Left kidney (tissue), 2 donors: ENCODE results near the gene MR1. TPM values are rescaled to one million over a fixed set of nuclear protein-coding genes. Genes with fewer than 3 reads are reported as not detected.

ENCODE experiments used
- DNase-seq: peaks from one replicate; pipeline ENCODE4 v3.0.0-alpha.2; 2013
- polyA plus RNA-seq: library from polyadenylated mRNA; unstranded; fragments of 120-200 nt; gene quantifications from one replicate; pipeline ENCODE4 v1.2.1, GENCODE V29; 2013; ENCODE audit not compliant: insufficient read length

The MR1 gene
- polyA plus RNA-seq, 1 donor = 3.6 TPM

DNA sequence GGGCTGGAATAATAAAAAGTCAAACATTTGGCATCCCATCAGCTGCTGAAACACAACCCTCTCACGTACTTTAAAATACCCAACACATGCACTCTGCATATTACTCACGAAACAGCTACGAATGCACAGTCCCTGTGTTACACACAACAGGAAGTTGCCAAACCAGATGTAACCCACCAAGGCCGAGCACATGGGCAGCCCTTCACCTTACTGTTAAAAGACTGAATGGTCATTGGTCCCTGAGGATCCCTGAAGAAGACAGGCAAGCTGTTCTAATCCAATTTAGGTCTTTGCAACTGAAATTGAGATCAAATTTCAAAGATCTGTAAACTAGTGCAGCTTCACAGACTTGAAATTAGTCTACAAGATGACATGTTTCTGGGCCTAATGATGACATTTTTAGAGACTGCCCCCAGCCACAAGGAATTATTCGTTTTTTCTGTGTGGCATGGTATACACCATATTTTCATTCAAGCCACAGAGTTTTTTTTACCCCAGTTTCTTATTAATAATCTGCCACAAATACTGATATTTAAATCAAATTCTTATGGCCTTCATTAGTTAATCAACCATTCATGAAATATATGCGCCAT, 29.1 kb downstream of the MR1 start:
- no peak for DNase-seq

DNA sequence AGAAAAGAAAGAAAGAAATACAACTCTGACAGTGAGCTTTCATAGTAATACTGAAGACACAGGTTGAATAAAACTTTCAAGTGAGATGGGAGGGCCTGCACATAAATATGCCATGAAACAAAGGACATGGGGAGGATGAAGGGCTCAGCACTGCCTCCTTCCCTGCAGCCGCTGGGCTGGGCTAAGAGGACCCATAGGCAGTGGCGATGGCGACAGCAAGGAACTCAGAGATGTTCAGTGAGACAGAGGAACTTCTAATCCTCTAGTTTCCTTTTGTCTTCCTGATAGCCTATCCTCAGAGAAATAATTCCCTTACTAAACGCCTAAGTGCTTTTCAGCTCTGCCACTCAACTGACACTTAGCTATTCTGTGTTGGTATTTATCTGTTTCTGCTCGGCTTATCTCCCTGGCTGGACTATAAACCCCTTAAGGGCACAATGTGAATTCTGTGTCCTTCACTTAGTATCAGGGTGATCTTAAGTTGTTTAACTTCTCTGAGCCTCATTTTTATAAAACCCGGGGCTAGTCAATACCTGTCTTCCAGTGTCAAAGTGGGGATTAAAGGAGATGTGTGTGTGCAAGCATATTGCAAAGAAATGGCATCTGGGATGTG, 30.3 kb downstream of the MR1 start:
- no peak for DNase-seq

DNA sequence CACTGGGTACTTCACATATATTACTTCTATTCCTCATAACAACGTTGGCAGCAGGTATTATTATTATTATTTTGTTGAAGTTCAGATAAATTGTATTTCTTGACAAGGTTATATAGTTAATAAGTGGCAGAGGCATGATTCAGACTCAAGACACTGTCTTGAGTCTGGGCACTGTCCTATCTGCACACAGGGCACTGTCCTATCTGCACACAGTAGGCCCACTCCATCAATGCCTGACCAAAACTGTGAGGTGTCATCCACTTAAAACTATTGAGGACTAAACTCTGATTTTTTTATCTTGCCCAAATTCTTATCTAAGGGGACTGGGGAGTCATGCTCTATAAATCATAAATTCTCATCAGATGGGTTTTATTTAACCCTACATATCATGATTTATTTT, 30.9 kb downstream of the MR1 start:
- DNase-seq = no peak

DNA sequence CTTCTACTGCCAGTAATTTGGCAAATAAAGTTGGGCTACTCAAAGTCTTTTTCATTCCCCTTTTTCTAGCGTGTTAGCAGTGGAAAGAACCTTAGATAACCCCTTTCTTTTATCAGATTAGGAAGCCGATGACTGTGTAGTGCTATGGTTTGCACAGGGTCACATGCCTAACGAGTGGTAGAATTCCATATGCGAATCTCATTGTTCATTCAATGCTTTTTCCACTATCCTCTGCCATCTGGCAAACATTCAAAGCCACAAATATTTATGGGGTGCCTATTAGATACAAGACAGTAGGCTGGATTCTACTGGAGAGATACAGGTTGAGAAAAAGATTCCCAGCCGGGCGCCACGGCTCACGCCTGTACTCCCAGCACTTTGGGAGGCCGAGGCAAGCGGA, 39.9 kb downstream of the MR1 start:
- DNase-seq = no peak

DNA sequence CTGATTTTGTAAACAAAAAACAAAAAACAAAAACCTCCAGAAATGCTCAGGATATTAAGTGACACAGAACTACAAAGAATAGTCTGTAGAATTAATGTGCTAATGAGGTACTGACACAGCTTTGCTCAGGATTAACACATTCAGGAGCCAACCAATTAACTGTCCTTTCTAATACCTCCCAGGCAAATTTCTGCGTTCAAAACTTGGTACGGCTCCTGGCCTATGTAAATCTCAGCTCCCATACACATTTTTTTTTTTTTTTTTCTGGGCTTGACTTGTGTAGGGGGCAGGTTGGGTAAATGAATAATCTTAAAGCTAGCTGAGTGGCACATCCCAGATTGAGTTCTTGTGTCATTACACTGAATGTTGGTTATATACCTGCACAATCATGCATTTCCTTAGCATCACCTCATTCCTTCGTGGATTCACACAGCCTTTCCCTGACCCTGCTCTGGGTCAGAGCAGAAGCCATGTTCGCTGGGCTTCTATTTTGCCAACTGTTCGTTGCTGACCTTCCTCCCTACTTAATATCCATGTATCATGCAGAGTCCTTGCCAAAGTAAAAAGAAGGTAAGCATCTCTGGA, 42.1 kb downstream of the MR1 start:
- no peak for DNase-seq

DNA sequence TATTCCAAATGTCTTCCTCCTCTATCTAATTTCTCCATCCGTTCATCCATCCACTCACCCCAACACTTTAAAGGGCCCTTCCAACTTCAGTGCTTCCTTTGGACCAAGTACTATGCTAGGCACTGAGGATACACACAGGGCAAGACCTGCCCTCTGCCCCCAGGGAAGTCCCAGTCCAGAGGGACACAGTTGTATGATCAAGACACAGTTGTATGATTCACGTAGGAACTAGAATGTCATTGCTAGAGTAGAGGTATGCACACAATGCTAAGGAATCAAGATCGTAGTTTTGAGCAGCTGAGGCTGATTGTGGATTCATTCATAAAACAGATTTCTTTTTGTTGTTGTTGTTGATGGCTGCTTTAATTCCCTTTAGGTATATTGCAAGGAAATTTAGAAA, 43.1 kb downstream of the MR1 start:
- DNase-seq = no peak

DNA sequence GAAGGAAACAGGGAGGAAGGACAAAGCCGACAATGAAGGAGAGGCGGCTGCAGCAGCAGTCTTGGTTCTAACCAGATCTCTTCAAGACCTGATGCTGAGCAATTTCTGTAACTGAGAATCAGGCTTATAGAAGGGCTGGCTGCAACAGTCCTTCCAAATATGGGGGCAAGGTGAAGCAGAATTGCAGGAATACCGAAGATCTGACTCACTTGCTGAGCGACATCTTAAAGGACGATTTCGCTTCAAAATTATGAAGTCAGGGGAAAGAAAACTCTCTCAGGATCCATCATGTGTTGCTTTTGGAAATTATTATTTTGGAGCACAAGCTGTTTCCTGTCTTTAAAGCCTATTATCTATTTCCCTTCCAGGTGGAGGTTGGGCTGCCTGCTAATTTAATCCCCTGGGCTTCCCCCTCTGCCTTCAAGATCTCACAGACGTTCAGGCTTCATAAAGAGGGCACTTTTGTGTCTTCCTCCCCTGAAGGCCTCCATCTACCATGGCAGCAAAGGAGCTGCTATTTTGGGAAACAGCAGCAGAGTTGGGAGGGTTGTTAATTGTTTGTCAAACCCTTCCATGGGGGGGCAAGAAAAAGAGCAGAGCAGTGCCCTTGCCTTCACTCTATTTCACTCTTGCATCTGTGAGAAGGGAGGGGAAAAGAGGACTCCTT, 43.9 kb downstream of the MR1 start:
- DNase-seq = no peak

DNA sequence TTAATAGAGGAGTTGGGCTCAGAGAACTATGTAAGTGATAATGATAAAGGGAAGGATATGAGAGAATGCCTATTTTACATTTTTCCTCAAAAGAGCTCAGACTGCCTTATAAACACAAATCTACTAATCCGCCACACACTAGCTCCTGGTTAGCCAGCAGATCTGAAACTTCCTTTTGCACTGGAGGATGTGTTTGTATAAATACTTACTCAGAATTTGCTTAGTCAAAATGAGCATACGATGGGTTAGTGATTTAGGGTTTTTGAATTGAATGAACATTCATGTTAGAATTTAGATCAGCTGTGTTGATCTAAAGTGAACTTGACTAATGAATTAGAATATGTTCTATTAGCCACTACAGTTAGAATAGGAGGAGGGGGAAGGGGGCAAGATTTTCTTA, 45.6 kb downstream of the MR1 start:
- DNase-seq = no peak

DNA sequence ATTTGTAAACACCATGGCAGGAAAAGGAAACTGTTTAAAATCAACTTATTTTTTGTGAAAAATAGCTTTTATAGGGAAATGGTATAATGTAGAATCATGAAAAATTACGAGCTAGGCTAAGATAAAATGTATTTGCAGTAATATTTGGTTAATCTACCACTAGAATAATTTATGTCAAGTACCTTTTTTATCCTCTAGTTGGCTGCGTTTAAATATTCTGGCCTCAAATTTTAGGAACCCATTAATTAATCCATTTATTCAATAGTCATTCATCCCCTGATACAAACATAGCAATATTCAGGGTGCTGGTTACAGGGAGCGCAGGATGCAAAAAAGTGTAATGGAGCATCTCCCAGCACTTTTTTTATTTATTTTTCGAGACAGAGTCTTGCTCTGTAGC, 46.1 kb downstream of the MR1 start:
- DNase-seq = no peak

DNA sequence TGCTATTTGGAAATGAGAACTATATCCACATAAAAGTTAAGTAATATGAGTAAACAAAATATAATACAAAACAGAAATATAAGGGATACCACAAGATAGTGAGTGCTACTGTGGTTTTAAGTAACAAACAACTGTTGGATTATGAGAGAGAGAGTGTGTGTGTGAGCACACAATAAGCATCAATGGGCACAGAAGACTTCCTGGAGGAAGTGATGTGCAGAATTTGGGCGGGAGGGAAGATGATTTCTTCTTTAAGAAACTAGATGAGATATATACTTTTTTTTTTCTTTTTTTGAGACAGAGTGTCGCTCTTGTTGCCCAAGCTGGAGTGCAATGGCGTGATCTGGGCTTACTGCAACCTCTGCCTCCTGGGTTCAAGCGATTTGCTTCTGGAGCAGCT, 46.8 kb downstream of the MR1 start:
- DNase-seq = no peak

DNA sequence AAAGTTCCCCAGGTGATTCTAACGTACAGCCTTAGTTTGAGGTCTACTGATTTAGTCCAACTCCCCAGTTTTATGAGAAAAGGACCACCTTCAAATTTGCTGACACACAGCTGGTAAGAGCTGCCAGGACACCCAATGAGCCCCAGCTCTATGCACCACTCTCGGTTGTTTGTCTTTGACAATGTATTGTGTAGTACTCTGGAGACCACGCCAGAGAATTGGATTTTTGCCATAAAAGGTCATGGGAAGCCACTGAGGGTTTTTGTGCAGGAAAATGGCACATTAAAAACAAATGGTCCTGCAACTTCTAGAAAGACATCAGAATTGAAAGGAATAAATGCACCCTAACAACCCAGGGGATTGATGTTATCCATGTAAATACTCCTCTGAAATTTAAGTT, 47.6 kb downstream of the MR1 start:
- no peak for DNase-seq

DNA sequence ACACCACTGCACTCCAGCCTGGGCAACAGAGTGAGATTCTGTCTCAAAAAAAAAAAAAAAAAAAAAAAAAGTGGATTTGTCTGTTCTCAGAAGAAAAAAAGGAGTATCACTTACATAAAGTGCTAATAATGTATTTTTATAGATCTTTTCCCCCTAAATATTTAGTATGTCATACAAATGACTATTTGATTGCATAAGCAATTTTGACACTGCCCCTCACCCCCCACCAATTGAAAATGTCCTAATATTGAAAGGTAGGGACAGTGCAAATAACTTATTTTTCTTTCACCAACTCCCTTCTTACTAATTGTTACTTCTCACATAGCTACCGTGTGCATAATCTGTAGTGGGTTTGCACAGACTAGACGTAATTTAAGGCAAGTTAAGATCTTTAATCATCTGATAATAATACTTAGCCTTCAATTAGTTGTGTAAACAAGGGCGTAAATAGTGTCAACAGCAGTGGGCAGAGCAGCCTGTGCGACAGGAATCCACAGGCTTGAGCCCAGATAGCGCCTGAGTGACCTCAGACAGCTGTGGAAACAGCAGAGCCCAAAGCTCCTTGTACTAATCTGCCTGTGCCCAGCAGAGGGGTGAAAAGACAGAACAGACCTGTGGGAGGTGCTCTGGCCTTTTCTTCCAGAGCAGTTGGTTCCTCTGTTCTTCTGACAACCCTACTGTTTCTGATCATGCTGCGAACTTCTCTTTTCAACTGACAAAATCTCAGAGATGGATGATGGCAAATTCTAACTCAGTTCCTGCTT, 50.2 kb downstream of the MR1 start:
- no peak for DNase-seq

DNA sequence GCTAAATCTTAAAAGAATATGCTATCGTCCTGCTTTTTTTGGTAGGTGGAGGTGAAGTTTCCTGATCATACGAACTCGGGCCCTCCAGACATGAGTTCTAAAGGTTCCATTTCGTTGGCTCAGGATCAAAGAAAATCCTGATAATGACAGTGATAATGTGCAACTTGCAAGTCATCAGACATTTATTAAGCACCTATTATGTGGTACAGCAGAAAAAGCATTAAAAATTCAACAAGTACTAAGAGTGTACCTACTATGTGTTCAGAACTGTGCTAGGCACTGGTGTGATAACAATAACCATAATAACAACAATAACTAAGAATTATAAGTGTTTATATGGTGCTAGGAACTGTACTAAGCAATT, 50.8 kb downstream of the MR1 start:
- no peak for DNase-seq

DNA sequence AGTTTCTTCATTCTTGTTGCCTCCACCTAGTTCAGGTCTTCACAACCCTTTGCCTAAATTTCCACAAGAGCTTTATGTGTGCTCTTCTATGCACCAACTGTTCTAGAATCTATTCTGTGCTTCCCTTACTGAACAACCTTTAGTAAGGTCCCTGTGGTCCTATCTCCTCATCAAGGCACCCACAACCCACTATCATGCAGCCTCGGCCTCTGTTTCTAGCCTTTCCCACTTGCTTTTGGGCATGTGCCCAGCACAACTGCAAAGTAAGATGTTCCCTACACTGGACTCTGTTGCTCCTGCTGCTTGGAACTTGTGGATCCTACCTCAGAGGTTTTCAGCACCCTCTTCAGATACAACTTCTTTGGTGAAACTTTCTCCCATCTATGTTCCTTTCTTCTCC, 52.3 kb downstream of the MR1 start:
- DNase-seq = no peak

DNA sequence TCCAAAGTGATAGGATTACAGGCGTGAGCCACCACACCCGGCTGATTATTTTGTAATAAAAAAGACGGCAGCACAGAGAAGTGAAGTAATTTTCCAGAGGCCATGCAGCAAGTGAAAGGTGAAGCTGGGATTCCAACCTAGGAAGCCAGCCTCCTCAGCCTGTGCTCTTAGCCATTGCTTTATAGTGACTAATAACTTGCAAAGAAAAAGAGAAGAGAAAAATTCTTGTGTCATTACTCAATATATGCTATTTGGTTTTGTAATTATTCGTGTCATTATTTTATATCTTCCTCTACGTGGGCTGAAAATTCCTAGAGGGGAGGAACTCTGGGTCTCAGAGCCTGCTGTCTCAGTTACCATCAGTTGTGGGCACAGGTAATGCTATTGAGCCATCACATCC, 53.1 kb downstream of the MR1 start:
- DNase-seq = no peak

DNA sequence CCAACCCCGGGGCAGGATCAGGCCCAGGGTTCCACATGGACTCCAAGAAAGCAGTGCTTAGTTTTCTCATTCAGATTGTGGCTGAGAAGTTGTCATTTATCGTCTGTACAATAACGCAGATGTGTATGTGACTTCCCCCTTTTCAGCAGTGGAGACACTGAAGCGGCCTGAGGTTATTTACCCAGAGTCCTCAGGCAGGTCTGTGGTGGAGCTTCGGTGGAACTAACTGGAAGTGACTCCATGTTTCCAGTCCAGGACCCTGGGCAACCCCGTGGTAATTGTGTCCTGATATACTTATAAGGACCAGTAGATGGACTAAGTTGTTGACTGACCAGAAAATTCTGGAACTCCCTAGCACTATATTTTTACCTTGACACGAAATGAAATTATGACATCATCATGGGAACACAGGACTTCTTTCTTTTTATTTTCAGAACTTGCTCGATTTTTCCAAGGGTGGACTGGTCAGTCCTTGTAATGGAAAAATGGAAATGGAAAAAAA, 53.7 kb downstream of the MR1 start:
- DNase-seq = no peak

DNA sequence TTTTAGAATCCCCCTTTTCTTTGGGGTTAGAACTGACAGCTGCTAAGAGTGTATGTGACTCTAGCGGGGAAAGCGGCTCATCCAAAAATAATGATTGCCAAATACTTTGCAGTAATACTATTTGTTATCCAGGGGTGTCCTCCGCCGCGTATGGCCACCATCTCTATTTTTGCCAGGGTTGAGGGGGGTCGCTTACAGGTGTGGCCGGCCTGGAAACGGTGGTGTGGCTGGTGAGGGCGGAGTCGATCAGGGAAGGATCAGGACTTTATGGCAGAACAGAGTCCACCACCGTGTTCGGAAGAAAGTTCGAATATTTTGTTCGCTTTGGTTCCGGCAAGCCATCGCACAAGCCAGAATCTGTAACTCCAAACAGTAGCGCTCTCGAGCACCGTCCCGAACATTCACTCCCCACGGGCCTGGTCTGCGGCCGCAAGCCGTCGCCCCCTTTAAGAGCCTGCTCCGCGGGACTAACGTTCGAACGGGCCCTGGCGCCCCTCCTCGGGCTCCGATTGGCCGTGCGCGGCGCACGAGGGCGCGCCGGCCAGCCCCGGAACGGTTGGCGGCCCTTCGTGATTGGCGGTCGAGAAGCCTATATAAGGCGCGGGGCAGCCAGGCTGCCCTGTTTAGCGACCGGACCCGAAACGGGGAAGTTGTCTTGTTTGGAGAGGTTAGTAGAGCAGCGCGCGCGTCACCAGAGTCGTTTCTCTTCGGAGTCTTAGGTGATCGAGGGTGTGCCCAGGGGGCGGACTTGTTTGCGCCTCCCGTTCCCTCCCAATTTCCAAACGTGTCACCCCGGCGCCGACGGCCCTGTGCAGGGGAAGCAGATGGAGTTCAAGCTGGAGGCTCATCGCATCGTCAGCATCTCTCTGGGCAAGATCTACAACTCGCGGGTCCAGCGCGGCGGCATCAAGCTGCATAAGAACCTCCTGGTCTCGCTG, 54.6 kb downstream of the MR1 start, which contains the start of gene IER5:
IER5 (plus strand) TSS at position 622 of the 938 bp plus-strand sequence; CDS start at position 825, 203 bp downstream.
- peak; percentile 96 for DNase-seq

DNA sequence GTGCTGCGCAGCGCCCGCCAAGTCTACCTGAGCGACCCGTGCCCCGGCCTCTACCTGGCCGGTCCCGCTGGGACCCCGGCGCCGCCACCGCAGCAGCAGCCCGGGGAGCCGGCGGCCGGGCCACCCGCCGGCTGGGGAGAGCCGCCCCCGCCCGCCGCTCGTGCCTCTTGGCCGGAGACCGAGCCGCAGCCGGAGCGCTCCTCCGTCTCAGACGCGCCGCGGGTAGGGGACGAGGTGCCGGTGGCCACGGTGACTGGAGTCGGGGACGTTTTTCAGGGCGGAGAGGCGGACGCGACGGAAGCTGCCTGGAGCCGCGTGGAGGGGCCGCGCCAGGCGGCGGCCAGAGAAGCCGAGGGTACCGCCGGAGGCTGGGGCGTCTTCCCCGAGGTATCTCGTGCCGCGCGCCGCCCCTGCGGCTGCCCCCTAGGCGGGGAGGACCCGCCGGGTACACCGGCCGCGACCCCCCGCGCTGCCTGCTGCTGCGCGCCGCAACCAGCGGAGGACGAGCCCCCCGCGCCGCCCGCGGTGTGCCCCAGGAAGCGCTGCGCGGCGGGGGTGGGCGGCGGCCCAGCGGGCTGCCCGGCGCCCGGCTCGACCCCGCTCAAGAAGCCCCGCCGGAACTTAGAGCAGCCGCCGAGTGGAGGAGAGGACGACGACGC, 55.4 kb downstream of the MR1 start:
- no peak for DNase-seq

DNA sequence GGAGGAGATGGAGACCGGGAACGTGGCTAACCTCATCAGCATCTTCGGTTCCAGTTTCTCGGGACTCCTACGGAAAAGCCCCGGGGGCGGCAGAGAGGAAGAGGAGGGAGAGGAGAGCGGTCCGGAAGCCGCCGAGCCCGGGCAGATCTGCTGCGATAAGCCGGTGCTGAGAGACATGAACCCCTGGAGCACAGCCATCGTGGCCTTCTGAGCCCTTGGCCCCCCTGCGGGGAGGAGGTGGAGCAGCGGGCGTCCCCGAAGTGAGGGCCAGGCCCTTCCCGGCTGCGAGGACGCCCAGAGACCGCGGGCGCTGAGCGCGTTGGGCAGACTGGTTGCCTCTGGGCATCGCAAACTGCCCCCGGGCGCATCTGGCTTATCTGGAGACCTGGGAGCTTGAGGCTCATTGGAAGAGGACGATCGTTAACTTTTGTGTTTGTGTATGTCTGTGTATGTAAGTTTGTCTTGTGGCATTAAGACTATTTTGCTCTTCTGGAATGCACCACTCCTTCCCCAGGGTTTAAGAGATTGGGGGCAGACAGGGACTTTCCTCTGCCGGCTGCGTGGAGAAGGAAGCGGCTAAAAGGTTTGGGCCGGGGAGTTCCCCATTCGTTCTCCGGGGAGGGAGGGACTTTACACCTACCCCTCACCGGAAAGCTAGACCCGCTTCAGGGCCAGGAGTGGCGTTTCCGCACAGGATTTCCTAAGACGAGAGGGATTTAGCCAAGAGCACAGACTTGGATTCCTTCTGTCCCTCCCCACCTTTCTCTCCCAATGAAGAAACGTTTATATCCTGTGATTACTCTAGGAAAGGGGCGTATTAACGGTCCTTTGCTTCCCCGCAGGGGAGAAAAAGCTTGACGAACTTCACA, 56.1 kb downstream of the MR1 start:
- peak; percentile 48 for DNase-seq

DNA sequence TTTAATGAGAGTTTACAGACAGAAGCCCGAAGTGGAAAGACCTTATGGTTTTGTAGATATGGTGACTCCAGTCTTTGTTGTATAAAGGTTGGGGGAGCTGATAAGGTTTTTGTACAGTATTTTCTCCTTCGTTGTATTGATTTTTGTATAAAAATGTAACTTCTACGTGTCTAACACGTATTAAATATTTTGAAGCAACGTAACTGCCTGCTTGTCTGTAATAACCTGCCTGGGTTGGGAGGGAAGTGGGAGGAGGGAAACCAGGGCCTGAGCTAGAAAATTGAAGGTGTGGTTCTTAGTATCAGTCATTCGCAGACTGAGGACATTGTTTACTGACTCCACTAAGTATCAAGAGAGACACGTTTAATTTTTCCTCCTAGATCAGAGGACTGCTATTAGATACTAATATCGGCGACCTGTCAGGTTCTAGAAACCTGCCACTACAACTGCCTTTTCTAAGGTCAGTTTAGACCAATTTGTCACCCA, 56.9 kb downstream of the MR1 start:
- DNase-seq = no peak
